ENCODE measurements around the gene MPZL1. TPM values are rescaled to one million over a fixed set of nuclear protein-coding genes. Genes with fewer than 3 reads are reported as not detected.

MPZL1 gene
- total RNA-seq, 1 experiment from 2014 or later, result 24.9 TPM

GRCh38 chr1:167708940-167709389 is 12.8 kb upstream of the MPZL1 start:
- Histone ChIP-seq H3K4me2 (ENCODE audit: low read depth, low read length, poor library complexity, severe bottlenecking) (peak overlapping the region; percentile 11), H3K9me2 (replicated peaks; ENCODE audit: insufficient read depth, low read length) (no peaks in the 10 kb centered on the region), H3K36me3 (ENCODE audit: insufficient read depth, low read length) (no peaks in the 10 kb centered on the region), H3K9me3 (ENCODE audit: low read length) (no peaks in the 10 kb centered on the region), H3K9ac (ENCODE audit: low read length) (no peak overlapping the region), H3K4me3 (ENCODE audit: low read length) (no peak overlapping the region), H3K4me1 (ENCODE audit: low read length) (peaks cover 61% of the 10 kb centered on the region), H3K27me3 (ENCODE audit: low read length) (no peaks in the 10 kb centered on the region), H4K20me1 (ENCODE audit: insufficient read depth, low read depth, low read length) (no peaks in the 10 kb centered on the region), H3K79me2 (ENCODE audit: low read length) (no peaks in the 10 kb centered on the region), H3K27ac (ENCODE audit: low read length) (no peak overlapping the region), H2AFZ (ENCODE audit: low read length) (no peak overlapping the region)
- no peak for DNase-seq

- Histone ChIP-seq H3K9ac (ENCODE audit: low read length) (no peak overlapping the region), H2AFZ (ENCODE audit: low read length) (no peak overlapping the region), H3K4me3 (ENCODE audit: low read length) (no peak overlapping the region), H3K4me2 (ENCODE audit: low read depth, low read length, poor library complexity, severe bottlenecking) (no peak overlapping the region), H3K9me2 (replicated peaks; ENCODE audit: insufficient read depth, low read length) (no peaks in the 10 kb centered on the region), H3K4me1 (ENCODE audit: low read length) (peaks cover 62% of the 10 kb centered on the region), H4K20me1 (ENCODE audit: insufficient read depth, low read depth, low read length) (no peaks in the 10 kb centered on the region), H3K9me3 (ENCODE audit: low read length) (no peaks in the 10 kb centered on the region), H3K36me3 (ENCODE audit: insufficient read depth, low read length) (no peaks in the 10 kb centered on the region), H3K27me3 (ENCODE audit: low read length) (no peaks in the 10 kb centered on the region), H3K27ac (ENCODE audit: low read length) (no peak overlapping the region), H3K79me2 (ENCODE audit: low read length) (no peaks in the 10 kb centered on the region)
- no peak for DNase-seq
Observed at GRCh38 chr1:167710836-167711235, 10.9 kb upstream of the MPZL1 start.

GRCh38 chr1:167711797-167712196 is 10.0 kb upstream of the MPZL1 start:
- H3K9ac ChIP-seq (ENCODE audit: low read length), result no peak overlapping the region
- H3K9me3 ChIP-seq (ENCODE audit: low read length), result no peaks in the 10 kb centered on the region
- H3K36me3 ChIP-seq (ENCODE audit: insufficient read depth, low read length), result no peaks in the 10 kb centered on the region
- H3K4me2 ChIP-seq (ENCODE audit: low read depth, low read length, poor library complexity, severe bottlenecking), result no peak overlapping the region
- H4K20me1 ChIP-seq (ENCODE audit: insufficient read depth, low read depth, low read length), result no peaks in the 10 kb centered on the region
- H3K4me1 ChIP-seq (ENCODE audit: low read length), result peaks cover 54% of the 10 kb centered on the region
- no peak overlapping the region for H2AFZ ChIP-seq (ENCODE audit: low read length)
- H3K27me3 ChIP-seq (ENCODE audit: low read length), result no peaks in the 10 kb centered on the region
- H3K9me2 ChIP-seq (replicated peaks; ENCODE audit: insufficient read depth, low read length), result no peaks in the 10 kb centered on the region
- no peak overlapping the region for H3K4me3 ChIP-seq (ENCODE audit: low read length)
- no peaks in the 10 kb centered on the region for H3K79me2 ChIP-seq (ENCODE audit: low read length)
- H3K27ac ChIP-seq (ENCODE audit: low read length), result no peak overlapping the region
- DNase-seq, result no peak

DNA sequence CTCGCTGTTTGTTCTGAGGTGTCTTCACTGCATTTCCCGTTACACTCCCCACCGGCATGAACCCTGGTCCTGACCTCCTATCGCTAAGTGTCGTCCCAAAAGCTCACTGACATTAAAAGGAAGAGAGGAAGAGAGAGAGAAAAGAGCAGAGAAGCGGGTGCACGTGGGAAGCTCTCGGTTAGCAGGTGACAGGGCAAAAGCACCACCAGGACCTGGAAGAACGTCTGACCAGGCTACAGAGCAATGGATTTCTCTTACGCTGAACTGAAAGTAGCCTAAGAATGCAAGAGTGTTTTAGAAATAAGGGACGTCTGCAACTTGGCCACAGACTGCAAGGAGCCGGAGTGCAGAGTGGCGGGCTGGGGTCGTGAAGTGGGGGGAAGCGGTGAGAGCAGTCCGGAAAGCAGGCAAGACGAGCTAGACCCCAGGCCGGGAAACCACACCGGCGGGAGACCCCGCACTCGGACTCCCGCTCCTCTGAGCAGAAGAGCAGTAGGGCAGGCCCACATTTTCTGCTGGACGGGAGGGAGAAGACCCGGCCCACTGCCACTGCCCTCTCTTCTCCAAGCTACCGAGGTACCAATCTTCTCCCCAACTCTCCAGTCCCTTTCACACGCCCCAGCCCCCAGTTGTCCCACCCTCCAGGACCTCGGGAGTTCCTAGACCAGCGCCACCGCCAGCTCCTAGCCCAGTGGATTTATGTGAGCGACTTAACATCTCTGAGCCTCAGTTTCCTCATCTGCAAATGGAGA is 8.3 kb upstream of the MPZL1 start:
- no peak overlapping the region for H3K27ac ChIP-seq (ENCODE audit: low read length)
- peak overlapping the region; percentile 98 for H3K4me2 ChIP-seq (ENCODE audit: low read depth, low read length, poor library complexity, severe bottlenecking)
- H3K9ac ChIP-seq (ENCODE audit: low read length), result peak overlapping the region; percentile 76
- no peaks in the 10 kb centered on the region for H4K20me1 ChIP-seq (ENCODE audit: insufficient read depth, low read depth, low read length)
- no peaks in the 10 kb centered on the region for H3K79me2 ChIP-seq (ENCODE audit: low read length)
- DNase-seq, result peak; percentile 52
- H3K4me3 ChIP-seq (ENCODE audit: low read length), result peak overlapping the region; percentile 74
- no peaks in the 10 kb centered on the region for H3K36me3 ChIP-seq (ENCODE audit: insufficient read depth, low read length)
- H3K9me3 ChIP-seq (ENCODE audit: low read length), result no peaks in the 10 kb centered on the region
- peaks cover 45% of the 10 kb centered on the region for H3K4me1 ChIP-seq (ENCODE audit: low read length)
- no peaks in the 10 kb centered on the region for H3K27me3 ChIP-seq (ENCODE audit: low read length)
- peak overlapping the region; percentile 98 for H2AFZ ChIP-seq (ENCODE audit: low read length)
- no peaks in the 10 kb centered on the region for H3K9me2 ChIP-seq (replicated peaks; ENCODE audit: insufficient read depth, low read length)

- Histone ChIP-seq H3K4me3 (ENCODE audit: low read length) (peak overlapping the region; percentile 74), H3K36me3 (ENCODE audit: insufficient read depth, low read length) (no peaks in the 10 kb centered on the region), H3K9me2 (replicated peaks; ENCODE audit: insufficient read depth, low read length) (no peaks in the 10 kb centered on the region), H3K9me3 (ENCODE audit: low read length) (no peaks in the 10 kb centered on the region), H3K4me2 (ENCODE audit: low read depth, low read length, poor library complexity, severe bottlenecking) (peak overlapping the region; percentile 98), H3K4me1 (ENCODE audit: low read length) (peaks cover 45% of the 10 kb centered on the region), H3K9ac (ENCODE audit: low read length) (peak overlapping the region; percentile 76), H4K20me1 (ENCODE audit: insufficient read depth, low read depth, low read length) (no peaks in the 10 kb centered on the region), H3K27ac (ENCODE audit: low read length) (peak overlapping the region; percentile 85; the same call in 1 of the 2 replicates), H3K79me2 (ENCODE audit: low read length) (no peaks in the 10 kb centered on the region), H2AFZ (ENCODE audit: low read length) (peak overlapping the region; percentile 98), H3K27me3 (ENCODE audit: low read length) (no peaks in the 10 kb centered on the region)
- peak; percentile 54 for DNase-seq
Observed at GRCh38 chr1:167714098-167714438, 7.7 kb upstream of the MPZL1 start.

GRCh38 chr1:167714439-167715156 is 7.2 kb upstream of the MPZL1 start:
- Histone ChIP-seq H3K9ac (ENCODE audit: low read length) (peak overlapping the region; percentile 76), H3K4me3 (ENCODE audit: low read length) (peak overlapping the region; percentile 74), H3K27ac (ENCODE audit: low read length) (peak overlapping the region; percentile 85), H2AFZ (ENCODE audit: low read length) (peak overlapping the region; percentile 98), H3K79me2 (ENCODE audit: low read length) (no peaks in the 10 kb centered on the region), H3K36me3 (ENCODE audit: insufficient read depth, low read length) (no peaks in the 10 kb centered on the region), H3K4me1 (ENCODE audit: low read length) (peaks cover 46% of the 10 kb centered on the region), H3K27me3 (ENCODE audit: low read length) (no peaks in the 10 kb centered on the region), H3K9me3 (ENCODE audit: low read length) (no peaks in the 10 kb centered on the region), H3K9me2 (replicated peaks; ENCODE audit: insufficient read depth, low read length) (no peaks in the 10 kb centered on the region), H4K20me1 (ENCODE audit: insufficient read depth, low read depth, low read length) (no peaks in the 10 kb centered on the region), H3K4me2 (ENCODE audit: low read depth, low read length, poor library complexity, severe bottlenecking) (peak overlapping the region; percentile 98)
- DNase-seq, result peak; percentile 93

DNA sequence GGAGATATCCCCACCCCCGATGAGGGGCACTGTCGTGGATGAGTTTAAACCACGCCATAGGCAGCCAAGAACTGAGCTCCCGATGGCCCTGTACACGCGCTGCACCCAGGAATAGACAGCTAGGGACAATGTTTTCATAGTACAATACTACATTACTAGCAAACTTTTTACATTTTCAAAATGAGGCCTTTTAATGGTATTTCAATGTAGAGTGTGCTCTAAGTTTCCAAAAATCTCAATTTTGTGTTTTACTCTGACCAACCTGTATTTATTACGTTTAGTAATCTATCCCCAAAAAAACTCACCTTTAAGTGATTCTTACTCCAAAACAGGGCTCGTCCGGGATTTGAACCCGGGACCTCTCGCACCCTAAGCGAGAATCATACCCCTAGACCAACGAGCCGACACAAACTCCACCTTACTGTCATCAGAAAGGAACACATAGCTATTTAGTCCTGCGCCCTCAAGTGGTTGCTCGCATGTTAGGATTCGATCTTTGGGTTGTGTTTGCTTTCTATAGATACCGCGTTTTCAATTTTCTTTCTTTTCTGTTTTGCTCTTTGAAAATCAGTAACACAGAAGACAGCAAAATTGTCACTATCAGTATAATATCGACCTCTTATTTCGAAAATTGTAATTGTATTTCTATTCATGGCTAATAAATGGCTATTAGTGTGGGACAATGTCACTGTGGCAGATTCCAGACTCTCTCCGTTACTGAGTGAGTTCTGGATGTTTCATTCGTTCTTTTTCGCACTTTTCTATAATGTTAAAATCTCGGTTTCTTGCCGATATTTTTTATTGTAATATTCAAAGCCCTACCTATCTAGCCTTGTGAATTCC is 6.4 kb upstream of the MPZL1 start:
- Histone ChIP-seq H4K20me1 (ENCODE audit: insufficient read depth, low read depth, low read length) (no peaks in the 10 kb centered on the region), H3K9me2 (replicated peaks; ENCODE audit: insufficient read depth, low read length) (no peaks in the 10 kb centered on the region), H3K36me3 (ENCODE audit: insufficient read depth, low read length) (no peaks in the 10 kb centered on the region), H3K4me2 (ENCODE audit: low read depth, low read length, poor library complexity, severe bottlenecking) (peak overlapping the region; percentile 98), H3K27ac (ENCODE audit: low read length) (peak overlapping the region; percentile 85), H3K9ac (ENCODE audit: low read length) (peak overlapping the region; percentile 76), H3K79me2 (ENCODE audit: low read length) (no peaks in the 10 kb centered on the region), H3K4me1 (ENCODE audit: low read length) (peaks cover 50% of the 10 kb centered on the region), H3K4me3 (ENCODE audit: low read length) (peak overlapping the region; percentile 74), H3K9me3 (ENCODE audit: low read length) (no peaks in the 10 kb centered on the region), H2AFZ (ENCODE audit: low read length) (peak overlapping the region; percentile 98), H3K27me3 (ENCODE audit: low read length) (no peaks in the 10 kb centered on the region)
- DNase-seq, result peak; percentile 96

- no peak for DNase-seq
- H3K9me2 ChIP-seq (replicated peaks; ENCODE audit: insufficient read depth, low read length), result no peaks in the 10 kb centered on the region
- peak overlapping the region; percentile 98 for H3K4me2 ChIP-seq (ENCODE audit: low read depth, low read length, poor library complexity, severe bottlenecking)
- H3K79me2 ChIP-seq (ENCODE audit: low read length), result no peaks in the 10 kb centered on the region
- H3K27me3 ChIP-seq (ENCODE audit: low read length), result no peaks in the 10 kb centered on the region
- H4K20me1 ChIP-seq (ENCODE audit: insufficient read depth, low read depth, low read length), result no peaks in the 10 kb centered on the region
- peak overlapping the region; percentile 72 for H3K9ac ChIP-seq (ENCODE audit: low read length)
- H2AFZ ChIP-seq (ENCODE audit: low read length), result peak overlapping the region; percentile 98
- no peaks in the 10 kb centered on the region for H3K36me3 ChIP-seq (ENCODE audit: insufficient read depth, low read length)
- peak overlapping the region; percentile 85 for H3K27ac ChIP-seq (ENCODE audit: low read length)
- peak overlapping the region; percentile 74 for H3K4me3 ChIP-seq (ENCODE audit: low read length)
- H3K4me1 ChIP-seq (ENCODE audit: low read length), result peaks cover 52% of the 10 kb centered on the region
- H3K9me3 ChIP-seq (ENCODE audit: low read length), result no peaks in the 10 kb centered on the region
Observed at GRCh38 chr1:167716000-167716271, 5.8 kb upstream of the MPZL1 start.
